GM12865 (cell line): ENCODE measurements around the gene BOC.

Source experiments
- DNase-seq: peaks from one replicate; pipeline ENCODE4 v3.0.0; 2010; ENCODE audit warnings: low read depth
- H3K4me3 ChIP-seq: 2 replicates; pipeline ENCODE4 v1.5.1; 2011; ENCODE audit warnings: mild to moderate bottlenecking, low read depth, low read length, control low read depth
- CTCF ChIP-seq: IDR thresholded peaks from 2 replicates; pipeline ENCODE4 v1.5.1; 2011; ENCODE audit warnings: low read length, control low read depth, low read depth, inconsistent platforms; ENCODE audit not compliant: insufficient read depth; ENCODE audit errors: missing control alignments

Gene BOC

GRCh38 chr3:113254171-113254947, 43.0 kb downstream of the BOC start:
- no peak for DNase-seq
- no peak for TF ChIP-seq CTCF
- no peak overlapping the region for H3K4me3 ChIP-seq

GRCh38 chr3:113255100-113255853, 43.9 kb downstream of the BOC start:
- no peak overlapping the region for H3K4me3 ChIP-seq
- no peak for DNase-seq
- TF ChIP-seq CTCF = no peak

GRCh38 chr3:113255854-113256615, 44.7 kb downstream of the BOC start:
- no peak overlapping the region for H3K4me3 ChIP-seq
- TF ChIP-seq CTCF = no peak

GRCh38 chr3:113258361-113258760, 47.0 kb downstream of the BOC start:
- no peak overlapping the region for H3K4me3 ChIP-seq
- TF ChIP-seq CTCF = no peak
- no peak for DNase-seq

More at GRCh38 chr3:113255854-113256615, 44.7 kb downstream of the BOC start:
- no peak for DNase-seq

- no peak overlapping the region for H3K4me3 ChIP-seq
- DNase-seq = no peak
- TF ChIP-seq CTCF = no peak
These were observed 47.8 kb downstream of the BOC start for GRCh38 chr3:113259196-113259595.

GRCh38 chr3:113261063-113261625, 49.8 kb downstream of the BOC start:
- no peak for TF ChIP-seq CTCF
- DNase-seq = no peak
- H3K4me3 ChIP-seq = no peak overlapping the region
